ENCODE results near the gene ZFP64.

DNA sequence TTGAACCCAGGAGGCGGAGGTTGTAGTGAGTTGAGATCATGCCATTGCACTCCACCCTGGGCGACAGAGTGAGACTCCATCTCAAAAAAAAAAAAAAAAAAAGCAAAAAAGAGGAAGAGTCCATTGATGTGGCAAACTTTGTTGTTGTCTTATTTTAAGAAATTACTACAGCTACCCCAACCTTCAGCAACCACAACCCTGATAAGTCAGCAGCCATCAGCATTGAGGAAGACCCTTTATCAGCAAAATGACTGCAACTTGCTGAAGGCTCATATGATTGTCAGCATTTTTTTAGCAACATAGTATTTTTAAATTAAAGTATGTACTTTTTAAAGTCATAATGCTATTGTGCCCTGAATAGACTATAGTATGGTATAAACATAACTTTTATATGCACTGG, 48.8 kb downstream of the ZFP64 start:
- TF ChIP-seq, protein P1, sequence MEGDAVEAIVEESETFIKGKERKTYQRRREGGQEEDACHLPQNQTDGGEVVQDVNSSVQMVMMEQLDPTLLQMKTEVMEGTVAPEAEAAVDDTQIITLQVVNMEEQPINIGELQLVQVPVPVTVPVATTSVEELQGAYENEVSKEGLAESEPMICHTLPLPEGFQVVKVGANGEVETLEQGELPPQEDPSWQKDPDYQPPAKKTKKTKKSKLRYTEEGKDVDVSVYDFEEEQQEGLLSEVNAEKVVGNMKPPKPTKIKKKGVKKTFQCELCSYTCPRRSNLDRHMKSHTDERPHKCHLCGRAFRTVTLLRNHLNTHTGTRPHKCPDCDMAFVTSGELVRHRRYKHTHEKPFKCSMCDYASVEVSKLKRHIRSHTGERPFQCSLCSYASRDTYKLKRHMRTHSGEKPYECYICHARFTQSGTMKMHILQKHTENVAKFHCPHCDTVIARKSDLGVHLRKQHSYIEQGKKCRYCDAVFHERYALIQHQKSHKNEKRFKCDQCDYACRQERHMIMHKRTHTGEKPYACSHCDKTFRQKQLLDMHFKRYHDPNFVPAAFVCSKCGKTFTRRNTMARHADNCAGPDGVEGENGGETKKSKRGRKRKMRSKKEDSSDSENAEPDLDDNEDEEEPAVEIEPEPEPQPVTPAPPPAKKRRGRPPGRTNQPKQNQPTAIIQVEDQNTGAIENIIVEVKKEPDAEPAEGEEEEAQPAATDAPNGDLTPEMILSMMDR (IDR thresholded peaks at IDR 0.05; ENCODE audit: low read depth, low read length), result no peak
- TF ChIP-seq MAX (IDR thresholded peaks at IDR 0.05; ENCODE audit: low read depth, low read length) (no peak), POLR2A (IDR thresholded peaks at IDR 0.05; ENCODE audit: extremely low read depth, insufficient read length) (no peak), MYC (IDR thresholded peaks at IDR 0.05; ENCODE audit: low read depth, low read length) (no peak)
